GM23338 (cell line): Measurements from ENCODE around the gene C9orf40. TPM values are rescaled to one million over a fixed set of nuclear protein-coding genes. Genes with fewer than 3 reads are reported as not detected.
A peak's percentile ranks its signal among the peaks of the same experiment; 100 is the strongest.

Source experiments
- ATAC-seq: fragments of 200-7000 bp; cut with Tn5 transposase; 3 replicates; pipeline ENCODE4 v1.9.1; 2020
- DNase-seq: peaks from one replicate; pipeline ENCODE4 v3.0.0-alpha.2; 2015; ENCODE audit warnings: low spot score
- H2AFZ ChIP-seq: fragments of 200-600 bp; sonication (generic); 2 replicates; pipeline ENCODE4 v1.8.0; 2016; ENCODE audit warnings: antibody characterized with exemption, mild to moderate bottlenecking, moderate library complexity
- H3F3A ChIP-seq: fragments of 200-600 bp; sonication (generic); replicated peaks from 2 replicates; pipeline ENCODE4 v1.8.0; 2017; ENCODE audit warnings: antibody characterized with exemption, mixed run types, low read depth
- H3K27ac ChIP-seq: fragments of 200-600 bp; sonication (generic); 2 replicates; pipeline ENCODE4 v1.6.1; 2016; ENCODE audit warnings: low read depth
- H3K27me3 ChIP-seq: fragments of 200-600 bp; sonication (generic); 2 replicates; pipeline ENCODE4 v1.8.0; 2016; ENCODE audit warnings: mild to moderate bottlenecking, mixed run types, moderate library complexity; ENCODE audit not compliant: insufficient read depth
- H3K36me3 ChIP-seq: fragments of 200-600 bp; sonication (generic); 2 replicates; pipeline ENCODE4 v1.8.0; 2016; ENCODE audit warnings: mild to moderate bottlenecking; ENCODE audit not compliant: insufficient read depth
- H3K4me1 ChIP-seq: fragments of 200-600 bp; sonication (generic); 2 replicates; pipeline ENCODE4 v1.8.0; 2016; ENCODE audit warnings: mild to moderate bottlenecking, moderate library complexity; ENCODE audit not compliant: insufficient read depth
- H3K4me2 ChIP-seq: fragments of 200-600 bp; sonication (generic); 2 replicates; pipeline ENCODE4 v1.7.1; 2017; ENCODE audit warnings: mixed run types
- H3K4me3 ChIP-seq: fragments of 200-600 bp; sonication (generic); 2 replicates; pipeline ENCODE4 v1.6.1; 2016; ENCODE audit warnings: mixed run types
- H3K79me2 ChIP-seq: fragments of 200-600 bp; sonication (generic); replicated peaks from 2 replicates; pipeline ENCODE4 v1.8.0; 2017; ENCODE audit warnings: mild to moderate bottlenecking; ENCODE audit not compliant: insufficient read depth
- H3K9me2 ChIP-seq: fragments of 200-600 bp; sonication (generic); 2 replicates; pipeline ENCODE4 v1.8.0; 2017; ENCODE audit not compliant: insufficient read depth
- H4K20me1 ChIP-seq: fragments of 200-600 bp; sonication (generic); replicated peaks from 2 replicates; pipeline ENCODE4 v1.8.0; 2017; ENCODE audit warnings: mild to moderate bottlenecking; ENCODE audit not compliant: insufficient read depth
- H3K27ac Mint-ChIP-seq: 2 replicates; pipeline ENCODE4 v1.8.0; 2020; ENCODE audit warnings: inconsistent platforms, mild to moderate bottlenecking, moderate library complexity, mixed read lengths
- H3K27me3 Mint-ChIP-seq: 3 replicates; pipeline ENCODE4 v1.8.0; 2022; ENCODE audit warnings: low read depth, mild to moderate bottlenecking, moderate library complexity, mixed read lengths, inconsistent platforms; ENCODE audit not compliant: insufficient read depth, poor library complexity
- H3K36me3 Mint-ChIP-seq: 3 replicates; pipeline ENCODE4 v1.8.0; 2021; ENCODE audit warnings: low read depth, mild to moderate bottlenecking, inconsistent platforms, moderate library complexity, mixed read lengths
- H3K4me1 Mint-ChIP-seq: 3 replicates; pipeline ENCODE4 v1.8.0; 2020; ENCODE audit warnings: mild to moderate bottlenecking, inconsistent platforms, mixed read lengths
- H3K4me3 Mint-ChIP-seq: 3 replicates; pipeline ENCODE4 v1.8.0; 2021; ENCODE audit warnings: moderate library complexity, mild to moderate bottlenecking, inconsistent platforms, mixed read lengths
- H3K9me3 Mint-ChIP-seq: 3 replicates; pipeline ENCODE4 v1.8.0; 2020; ENCODE audit warnings: moderate library complexity, mild to moderate bottlenecking, inconsistent platforms, mixed read lengths
- JUNB ChIP-seq: IDR thresholded peaks from one replicate; pipeline ENCODE4 v1.6.1; 2016; ENCODE audit warnings: antibody characterized with exemption; ENCODE audit not compliant: unreplicated experiment
- NANOG ChIP-seq: IDR thresholded peaks from 2 replicates; pipeline ENCODE4 v1.6.1; 2016; ENCODE audit warnings: antibody characterized with exemption, borderline replicate concordance
- POLR2AphosphoS5 ChIP-seq: IDR thresholded peaks from 2 replicates; pipeline ENCODE4 v1.6.1; 2016; ENCODE audit warnings: antibody characterized with exemption, low read depth
- STAT1 ChIP-seq: IDR thresholded peaks from one replicate; pipeline ENCODE4 v1.6.1; 2016; ENCODE audit warnings: antibody characterized with exemption; ENCODE audit not compliant: unreplicated experiment
- ZNF114 ChIP-seq: fragments of 250-450 bp; sonication (Bioruptor Pico); IDR thresholded peaks from 2 replicates; pipeline ENCODE4 v1.5.0; 2020; ENCODE audit warnings: mild to moderate bottlenecking, moderate library complexity
- ZNF331 ChIP-seq: fragments of 250-450 bp; sonication (Bioruptor Pico); IDR thresholded peaks from 2 replicates; pipeline ENCODE4 v1.5.0; 2020; ENCODE audit warnings: low read depth, mild to moderate bottlenecking, moderate library complexity
- ZNF462 ChIP-seq: fragments of 250-450 bp; sonication (Bioruptor Pico); IDR thresholded peaks from 2 replicates; pipeline ENCODE4 v1.5.0; 2020; ENCODE audit warnings: mild to moderate bottlenecking, moderate library complexity
- polyA plus RNA-seq: library from polyadenylated mRNA; unstranded; fragments of >200 nt; fragmentation: Nextera tagmentation; extraction: Ambion mirVana; gene quantifications from 2 replicates; pipeline ENCODE4 v1.2.1, GENCODE V29; 2016
- total RNA-seq: library from RNA; depleted of rRNA; stranded (reverse); fragments of >200 nt; shearing (Covaris generic); gene quantifications from 2 replicates; pipeline ENCODE4 v1.2.3, GENCODE V29; 2014

Gene C9orf40
- total and polyA plus RNA-seq, 2 experiments from 2014 or later: 11.1 to 11.4 TPM

GRCh38 chr9:74949859-74950855, 2.6 kb downstream of the C9orf40 start:
- Histone ChIP-seq H3K36me3 (no peaks in the 10 kb centered on the region), H3K79me2 (no peaks in the 10 kb centered on the region), H2AFZ (no peak overlapping the region), H4K20me1 (no peaks in the 10 kb centered on the region), H3K4me1 (peaks cover 12% of the 10 kb centered on the region; the same call in 1 of the 2 replicates), H3K4me3 (no peak overlapping the region), H3K27me3 (no peaks in the 10 kb centered on the region), H3K4me2 (no peak overlapping the region), H3F3A (no peaks in the 10 kb centered on the region), H3K9me2 (no peaks in the 10 kb centered on the region), H3K27ac (no peak overlapping the region)
- no peak overlapping the region for H3K27ac Mint-ChIP-seq
- ATAC-seq (no peak), DNase-seq (peak; percentile 13)
- peaks cover 4% of the 10 kb centered on the region; the same call in 2 of the 3 replicates for H3K9me3 Mint-ChIP-seq
- TF ChIP-seq ZNF462 (CRISPR knock-in tag) (no peak), ZNF331 (CRISPR knock-in tag) (no peak), STAT1 (no peak), NANOG (no peak), JUNB (no peak), ZNF114 (CRISPR knock-in tag) (no peak), POLR2AphosphoS5 (no peak)
- no peaks in the 10 kb centered on the region; the same call in 2 of the 3 replicates for H3K36me3 Mint-ChIP-seq
- H3K4me3 Mint-ChIP-seq: no peak overlapping the region
- peaks cover 10% of the 10 kb centered on the region for H3K27me3 Mint-ChIP-seq
- peaks cover 11% of the 10 kb centered on the region for H3K4me1 Mint-ChIP-seq
